ENCODE data around the gene PLCB1.
"Not testable (repeated sequence)": the region's sequence is repeated elsewhere in the genome, so short reads cannot be mapped to it uniquely, and the experiment has no call there.

The PLCB1 gene

DNA sequence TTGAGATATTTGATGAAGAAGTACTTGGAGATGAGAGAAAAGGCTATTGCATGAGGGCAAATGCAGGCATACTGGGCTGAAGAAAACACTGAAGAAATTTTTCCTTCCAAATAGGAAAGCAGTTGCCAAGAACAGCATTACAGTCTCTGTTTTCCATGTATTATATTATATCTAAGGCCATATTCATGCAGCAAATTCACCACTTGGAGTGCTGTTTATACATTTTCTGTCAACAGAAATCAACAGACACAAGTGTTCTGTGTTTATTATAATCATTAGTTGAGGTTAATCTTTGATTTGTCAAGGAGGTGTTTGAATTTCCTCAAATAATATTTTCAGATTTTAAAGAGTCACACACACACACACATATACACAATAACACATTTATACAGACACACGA lies 668.0 kb downstream of the PLCB1 start:
- DNase-seq: no peak

GRCh38 chr20:8801686-8802085 lies 669.6 kb downstream of the PLCB1 start:
- no peak for DNase-seq

DNA sequence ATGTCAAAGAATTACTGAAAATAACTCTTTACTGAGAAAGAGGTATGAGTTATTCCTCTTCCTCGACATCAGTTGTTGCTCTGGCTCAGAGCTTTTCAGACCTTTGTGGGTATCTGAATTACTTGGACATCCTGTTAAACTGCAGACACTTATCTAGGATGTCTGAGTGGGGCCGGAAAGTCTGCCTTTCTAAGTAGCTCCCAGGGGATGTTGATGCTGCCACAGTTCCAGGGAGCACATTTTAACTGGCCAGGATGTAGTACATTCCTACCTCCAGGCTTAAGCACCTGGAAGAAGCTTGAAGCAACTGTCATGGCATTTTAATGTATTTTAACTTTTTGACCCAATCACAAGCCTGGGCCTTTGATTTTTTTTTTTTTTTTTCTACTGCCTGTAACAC lies 671.0 kb downstream of the PLCB1 start:
- DNase-seq: peak; percentile 17

GRCh38 chr20:8803941-8804340 lies 671.9 kb downstream of the PLCB1 start:
- DNase-seq: no peak

- no peak for DNase-seq
These were observed 673.8 kb downstream of the PLCB1 start for GRCh38 chr20:8805737-8806442.

GRCh38 chr20:8807480-8808201 lies 675.6 kb downstream of the PLCB1 start:
- no peak for DNase-seq

DNA sequence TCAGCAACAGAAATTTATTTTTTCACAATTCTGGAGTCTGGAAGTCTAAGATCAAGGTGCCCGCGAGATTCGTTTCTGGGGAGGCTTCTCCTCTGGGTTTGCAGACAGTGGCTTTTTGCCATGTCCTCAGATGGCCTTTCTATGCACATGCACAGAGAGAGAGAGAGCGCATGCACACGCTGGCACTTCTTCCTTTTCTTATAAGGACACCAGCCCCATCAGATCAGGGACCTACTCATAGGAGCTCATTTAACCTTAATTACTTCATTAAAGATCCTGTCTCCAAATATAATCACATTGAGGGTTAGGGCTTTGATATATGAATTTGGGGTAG lies 676.1 kb downstream of the PLCB1 start:
- DNase-seq: no peak

DNA sequence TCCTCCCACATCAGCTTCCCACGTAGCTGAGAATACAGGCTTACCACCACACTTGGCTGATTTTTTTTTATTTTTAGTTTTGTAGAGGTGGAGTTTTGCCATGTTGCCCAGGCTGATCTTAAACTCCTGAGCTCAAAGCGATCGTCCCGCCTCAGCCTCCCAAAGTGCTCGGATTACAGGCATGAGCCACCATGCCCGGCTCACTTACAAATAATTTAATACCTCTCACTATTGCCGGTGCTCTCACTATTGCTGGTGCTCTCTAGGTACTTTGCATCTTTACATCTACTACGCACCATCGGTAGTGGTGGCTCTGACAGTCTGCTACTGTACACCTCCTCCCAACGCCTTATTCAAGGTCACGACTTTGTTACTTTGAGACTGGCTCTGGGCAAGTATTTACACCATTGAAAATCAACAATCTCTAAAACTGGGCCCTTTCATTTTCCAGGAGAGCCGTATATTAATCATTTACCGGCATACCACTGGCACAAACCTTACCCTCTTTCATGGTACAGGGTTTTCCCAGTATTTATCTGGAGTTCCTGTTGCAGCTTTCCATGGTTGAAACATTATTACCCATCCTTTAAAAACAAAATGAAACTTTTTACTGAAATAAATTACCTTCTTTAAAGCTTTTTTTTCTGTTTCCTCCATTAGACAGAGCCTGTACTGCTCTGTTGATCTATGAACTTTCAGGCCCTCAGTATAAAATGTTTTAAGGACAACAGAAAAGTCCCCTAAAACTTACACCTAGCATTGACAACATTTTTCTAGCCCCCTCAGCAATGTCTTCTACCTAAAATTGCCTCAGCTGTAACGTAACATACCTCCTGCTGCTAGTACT lies 677.3 kb downstream of the PLCB1 start:
- no peak for DNase-seq

- DNase-seq: no peak
These were observed 679.9 kb downstream of the PLCB1 start for GRCh38 chr20:8811801-8812594.

DNA sequence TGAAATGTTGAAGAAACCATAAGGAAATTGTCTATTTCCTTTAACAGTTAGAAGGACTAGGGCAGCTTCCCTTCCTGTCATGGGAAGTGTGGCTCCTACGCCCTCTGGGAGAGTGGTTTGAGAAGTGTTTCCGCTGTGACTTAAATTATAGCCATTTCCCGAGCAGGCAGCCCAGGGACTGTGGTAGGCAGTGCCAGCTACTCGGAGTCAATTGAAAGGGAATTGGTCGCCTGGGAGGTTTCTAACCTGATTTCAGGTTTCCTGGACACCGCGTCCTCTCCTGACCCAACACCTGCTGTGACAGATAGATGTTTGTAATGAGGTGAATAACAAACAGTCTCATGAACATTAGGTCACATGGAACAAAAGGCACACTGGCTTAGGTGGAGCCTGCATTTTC lies 680.8 kb downstream of the PLCB1 start:
- DNase-seq: no peak

- DNase-seq: no peak
These were observed 683.1 kb downstream of the PLCB1 start for GRCh38 chr20:8815208-8815607.

DNA sequence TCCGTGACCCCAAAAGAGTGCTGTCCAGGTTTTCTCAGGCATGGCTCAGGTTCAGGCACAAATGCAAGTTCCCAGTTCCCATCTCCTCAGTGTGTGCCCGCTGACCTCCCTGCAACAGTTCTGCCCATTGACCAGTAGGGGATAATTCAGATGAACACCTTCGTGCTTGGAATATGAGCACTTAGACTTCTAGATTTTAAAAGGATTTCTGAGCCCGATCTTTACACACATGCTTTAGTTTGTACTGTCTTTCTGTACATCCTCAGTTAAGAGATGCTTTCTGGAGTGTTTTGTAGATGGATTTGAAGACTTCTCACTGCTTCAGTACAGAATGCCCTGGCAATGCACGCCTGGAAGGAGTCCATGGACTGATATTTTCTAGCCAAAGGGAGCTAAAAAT lies 697.2 kb downstream of the PLCB1 start:
- no peak for DNase-seq

GRCh38 chr20:8834294-8834693 lies 702.2 kb downstream of the PLCB1 start:
- not testable (repeated sequence) for DNase-seq

DNA sequence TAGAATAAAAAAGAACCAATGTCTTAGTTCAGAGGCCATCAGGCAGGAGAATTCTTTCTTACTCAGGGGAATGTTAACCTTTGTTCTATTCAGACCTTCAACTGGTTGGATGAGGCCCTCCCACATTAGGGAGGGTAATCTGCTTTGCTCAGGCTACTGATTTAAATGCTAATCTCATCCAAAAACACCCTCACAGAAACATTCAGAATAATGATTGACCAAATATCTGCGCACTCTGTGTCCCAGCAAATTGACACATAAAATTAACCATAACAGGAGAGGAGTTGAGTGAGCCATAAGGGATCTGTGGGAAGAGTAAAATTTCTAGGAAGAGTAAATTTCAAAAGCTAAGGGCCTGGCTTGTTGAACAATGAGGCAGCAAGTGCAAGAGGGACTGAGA lies 702.8 kb downstream of the PLCB1 start:
- no peak for DNase-seq

DNA sequence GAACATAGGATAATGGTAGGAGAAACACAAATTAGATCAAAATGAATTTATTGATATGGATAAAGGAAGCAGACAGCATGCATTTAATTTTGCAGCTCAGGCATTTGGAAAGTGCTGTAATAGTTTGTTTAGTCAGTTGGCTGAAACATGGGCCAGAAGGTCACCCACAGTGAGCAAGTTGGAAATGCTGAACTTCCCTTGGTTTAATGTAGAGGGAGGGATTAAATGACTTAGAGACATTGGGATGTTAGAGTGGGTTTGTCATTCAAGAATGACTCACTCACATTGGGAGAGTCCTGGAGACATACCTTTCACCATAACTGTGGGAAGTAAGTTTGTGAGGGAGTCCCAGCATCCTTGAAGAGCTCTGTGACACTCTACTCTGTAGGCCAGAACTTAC lies 705.3 kb downstream of the PLCB1 start:
- no peak for DNase-seq

DNA sequence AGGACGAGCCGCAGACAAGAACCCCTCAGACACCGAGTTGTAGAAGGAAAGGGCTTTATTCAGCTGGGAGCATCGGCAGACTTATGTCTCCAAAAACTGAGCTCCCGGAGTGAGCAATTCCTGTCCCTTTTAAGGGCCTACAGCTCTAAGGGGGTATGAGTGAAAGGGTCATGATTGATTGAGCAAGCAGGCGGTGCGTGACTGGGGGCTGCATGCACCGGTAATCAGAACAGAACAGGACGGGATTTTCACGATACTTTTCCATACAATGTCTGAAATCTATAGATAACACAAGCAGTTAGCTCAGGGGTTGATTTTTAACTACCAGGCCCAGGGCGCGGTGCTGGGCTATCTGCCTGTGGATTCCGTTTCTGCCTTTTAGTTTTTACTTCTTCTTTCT lies 710.5 kb downstream of the PLCB1 start:
- no peak for DNase-seq

- no peak for DNase-seq
These were observed 712.1 kb downstream of the PLCB1 start for GRCh38 chr20:8844179-8844578.

- no peak for DNase-seq
These were observed 717.9 kb downstream of the PLCB1 start for GRCh38 chr20:8849990-8850389.

DNA sequence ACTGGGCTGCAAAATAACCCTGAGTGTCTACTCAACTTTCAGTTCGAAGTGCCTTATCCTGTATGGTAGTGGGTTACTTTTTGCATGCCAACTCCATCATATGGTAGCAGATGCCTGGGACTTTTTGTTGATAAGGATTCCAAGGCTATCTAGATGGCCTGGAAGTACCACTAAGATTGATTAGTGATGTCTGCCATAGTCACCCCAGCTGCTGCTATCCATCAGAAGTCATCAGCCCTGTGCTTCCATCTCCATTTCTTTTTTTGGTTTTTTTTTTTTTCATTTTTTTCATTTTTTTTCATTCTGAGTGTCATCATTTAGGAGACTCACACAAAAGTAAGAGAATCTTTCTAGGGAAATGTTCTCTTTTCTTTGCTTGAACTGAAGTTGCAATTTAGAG lies 719.4 kb downstream of the PLCB1 start:
- no peak for DNase-seq

DNA sequence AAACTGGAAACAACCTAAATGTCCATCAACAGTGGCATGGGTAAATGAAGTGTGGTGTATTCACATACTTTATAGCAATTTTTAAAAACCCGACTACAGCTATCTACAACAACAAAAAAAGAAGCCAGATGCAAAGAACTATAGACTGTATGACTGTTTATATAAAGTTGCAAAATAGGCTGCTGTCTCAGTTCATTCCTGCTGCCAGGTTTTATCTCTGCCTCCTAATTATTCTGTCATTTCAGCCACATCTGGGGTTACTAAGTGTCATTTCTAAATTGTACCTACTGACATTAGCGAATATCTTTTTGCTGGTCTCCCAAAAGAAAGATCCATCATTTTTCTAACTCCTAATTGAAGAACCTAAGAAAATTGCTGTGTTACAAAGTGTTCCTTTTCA lies 719.9 kb downstream of the PLCB1 start:
- not testable (repeated sequence) for DNase-seq

DNA sequence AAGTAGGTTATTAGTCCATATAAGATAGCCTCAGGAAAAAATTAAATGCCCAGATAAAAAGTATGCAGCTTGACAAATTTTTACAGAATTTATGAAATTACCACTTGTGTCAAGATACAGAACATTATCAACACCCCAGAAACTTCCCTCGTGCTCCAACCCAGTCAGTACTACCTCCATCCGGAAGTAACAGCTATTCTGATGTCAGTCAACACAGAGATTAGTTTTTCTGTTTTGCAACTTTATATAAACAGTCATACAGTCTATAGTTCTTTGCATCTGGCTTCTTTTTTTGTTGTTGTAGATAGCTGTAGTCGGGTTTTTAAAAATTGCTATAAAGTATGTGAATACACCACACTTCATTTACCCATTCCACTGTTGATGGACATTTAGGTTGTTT lies 721.1 kb downstream of the PLCB1 start:
- DNase-seq: not testable (repeated sequence)

DNA sequence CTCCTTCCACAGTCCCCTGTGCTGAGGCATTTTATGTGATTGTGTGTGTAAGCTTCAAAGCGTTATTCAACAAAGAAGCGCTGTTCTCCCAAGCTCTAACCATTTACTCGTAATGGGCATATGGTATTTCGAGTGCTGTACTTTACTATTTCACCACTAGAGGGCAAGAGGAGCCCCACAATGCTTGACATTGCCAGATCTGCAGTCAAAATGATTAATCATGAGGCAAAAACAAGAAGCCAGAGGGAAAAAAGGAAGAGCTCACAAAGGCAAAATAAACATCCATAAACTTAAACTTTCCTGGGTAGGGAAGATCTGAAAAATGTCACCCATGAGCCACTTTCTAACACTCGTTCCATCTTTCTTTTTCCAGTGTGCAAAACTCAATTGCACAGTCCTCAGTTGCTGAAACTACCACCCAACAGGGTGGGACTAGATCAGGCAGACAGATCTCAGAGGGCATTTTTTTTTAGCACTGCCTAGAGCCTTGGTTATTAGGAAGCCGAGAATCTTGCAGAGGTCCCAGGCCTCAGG lies 721.8 kb downstream of the PLCB1 start:
- DNase-seq: peak; percentile 83

- peak; percentile 38 for DNase-seq
These were observed 722.5 kb downstream of the PLCB1 start for GRCh38 chr20:8854571-8854970.

Data from retina (tissue), 1 donor.